Measurements from ENCODE around the gene IFNK.

DNA sequence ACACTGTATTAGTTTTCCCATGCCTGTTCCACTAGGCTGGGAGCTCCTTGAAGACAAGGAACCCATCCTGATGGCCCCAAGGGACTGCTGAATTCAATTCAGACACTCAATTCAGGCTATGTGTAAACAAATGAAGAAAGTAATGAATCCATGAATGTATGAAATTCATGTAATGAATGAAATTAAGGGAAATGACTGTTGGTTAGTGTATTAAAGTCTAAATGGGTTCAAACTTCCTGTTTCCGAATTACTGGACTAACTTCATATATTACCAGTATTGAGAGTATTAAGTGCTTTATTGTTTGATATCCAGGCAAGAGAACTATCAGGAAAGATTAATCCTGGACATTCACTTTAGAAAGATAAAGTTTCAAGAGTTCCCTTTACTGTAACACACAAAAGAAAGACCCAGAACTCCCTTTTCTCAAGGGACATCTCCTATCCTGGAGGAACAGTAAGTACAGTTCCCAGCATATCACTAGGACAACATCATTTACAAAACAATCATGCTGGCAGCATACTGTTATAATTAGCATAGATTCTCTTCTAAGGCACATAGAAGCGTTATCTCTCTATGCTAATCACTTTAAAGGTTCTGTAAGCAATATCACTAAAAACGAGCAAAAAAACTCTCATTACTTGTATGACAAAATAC, 28.5 kb upstream of the IFNK start:
- TF ChIP-seq, protein P1, sequence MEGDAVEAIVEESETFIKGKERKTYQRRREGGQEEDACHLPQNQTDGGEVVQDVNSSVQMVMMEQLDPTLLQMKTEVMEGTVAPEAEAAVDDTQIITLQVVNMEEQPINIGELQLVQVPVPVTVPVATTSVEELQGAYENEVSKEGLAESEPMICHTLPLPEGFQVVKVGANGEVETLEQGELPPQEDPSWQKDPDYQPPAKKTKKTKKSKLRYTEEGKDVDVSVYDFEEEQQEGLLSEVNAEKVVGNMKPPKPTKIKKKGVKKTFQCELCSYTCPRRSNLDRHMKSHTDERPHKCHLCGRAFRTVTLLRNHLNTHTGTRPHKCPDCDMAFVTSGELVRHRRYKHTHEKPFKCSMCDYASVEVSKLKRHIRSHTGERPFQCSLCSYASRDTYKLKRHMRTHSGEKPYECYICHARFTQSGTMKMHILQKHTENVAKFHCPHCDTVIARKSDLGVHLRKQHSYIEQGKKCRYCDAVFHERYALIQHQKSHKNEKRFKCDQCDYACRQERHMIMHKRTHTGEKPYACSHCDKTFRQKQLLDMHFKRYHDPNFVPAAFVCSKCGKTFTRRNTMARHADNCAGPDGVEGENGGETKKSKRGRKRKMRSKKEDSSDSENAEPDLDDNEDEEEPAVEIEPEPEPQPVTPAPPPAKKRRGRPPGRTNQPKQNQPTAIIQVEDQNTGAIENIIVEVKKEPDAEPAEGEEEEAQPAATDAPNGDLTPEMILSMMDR (IDR thresholded peaks at IDR 0.05): no peak
- no peak for TF ChIP-seq POLR2A (IDR thresholded peaks at IDR 0.05)

Measured in adrenal gland (tissue), 5 donors.